K562 (cell line): ENCODE results near the gene DMD.

Experiments used
- ARID2 ChIP-seq: fragments of 450-650 bp; IDR thresholded peaks from 2 replicates; pipeline ENCODE4 v1.6.1; 2017; ENCODE audit warnings: antibody characterized with exemption, mild to moderate bottlenecking
- CTCF ChIP-seq, 3 experiments: IDR thresholded peaks in 2 of 3; conservative IDR thresholded peaks in 1 of 3; 2 replicates each; pipeline ENCODE4 v1.5.1; 2011 to 2012; ENCODE audit warnings: low read length in 3 of 3, mild to moderate bottlenecking in 3 of 3, control low read depth in 2 of 3, improper control_type of control experiment in 1 of 3, inconsistent platforms in 1 of 3, low read depth in 1 of 3, mixed read lengths in 1 of 3, moderate library complexity in 1 of 3; ENCODE audit not compliant: insufficient read depth in 2 of 3
- EWSR1 ChIP-seq: fragments of 450-650 bp; IDR thresholded peaks from 2 replicates; pipeline ENCODE4 v1.6.1; 2018; ENCODE audit warnings: borderline replicate concordance, mild to moderate bottlenecking, low read depth, moderate library complexity; ENCODE audit not compliant: partially characterized antibody
- HDAC2 ChIP-seq: fragments of 450-650 bp; IDR thresholded peaks from 2 replicates; pipeline ENCODE4 v1.6.1; 2016; ENCODE audit warnings: mild to moderate bottlenecking
- JUND ChIP-seq, 2 experiments: IDR thresholded peaks; 2 replicates in 1 of 2; 3 replicates in 1 of 2; pipeline ENCODE4 v1.6.1; 2011; ENCODE audit warnings: borderline replicate concordance in 2 of 2, low read depth in 2 of 2, low read length in 2 of 2, improper control_type of control experiment in 1 of 2, missing biosample characterization in 1 of 2, missing genetic modification characterization in 1 of 2, missing genetic modification reagents in 1 of 2
- MAZ ChIP-seq, 2 experiments: fragments of 450-650 bp in 1 of 2; sonication (generic) in 1 of 2; formaldehyde crosslinking; IDR thresholded peaks in 1 of 2; conservative IDR thresholded peaks in 1 of 2; 2 replicates each; pipeline versions ENCODE4 v1.4.0 to v1.5.0; 2020; ENCODE audit warnings: mild to moderate bottlenecking in 1 of 2, missing genetic modification reagents in 1 of 2
- MYBL2 ChIP-seq, 2 experiments: fragments of 450-650 bp in 1 of 2; sonication (generic) in 1 of 2; formaldehyde crosslinking in 1 of 2; IDR thresholded peaks; 2 replicates each; pipeline versions ENCODE4 v1.6.1 to v1.8.1; 2017 to 2022; ENCODE audit warnings: borderline replicate concordance in 1 of 2, inconsistent platforms in 1 of 2, low read depth in 1 of 2, mild to moderate bottlenecking in 1 of 2, missing genetic modification reagents in 1 of 2, moderate library complexity in 1 of 2

- TF ChIP-seq MYBL2 (IDR thresholded peaks at IDR 0.05; ENCODE audit: low read depth) (no peak), MYBL2 (CRISPR knock-in tag; IDR thresholded peaks at IDR 0.05; ENCODE audit: borderline replicate concordance) (no peak), EWSR1 (no peak), CTCF (IDR thresholded peaks at IDR 0.05 in 2 of 3, conservative IDR thresholded peaks at IDR 0.05 in 1 of 3; ENCODE audit: insufficient read depth in 2 of 3, low read depth in 1 of 3, low read length in 3 of 3) (no peak), HDAC2 (no peak), JUND (IDR thresholded peaks at IDR 0.05; ENCODE audit: borderline replicate concordance, low read depth, low read length) (no peak), JUND (tag; IDR thresholded peaks at IDR 0.05; ENCODE audit: borderline replicate concordance, low read depth, low read length) (no peak), MAZ (CRISPR knock-in tag; conservative IDR thresholded peaks at IDR 0.05 in 1 of 2, IDR thresholded peaks at IDR 0.05 in 1 of 2) (no peak), ARID2 (no peak)
Measured at GRCh38 chrX:32170481-32170880, 1040.9 kb downstream of the DMD start.
